GM18870 (cell line): ENCODE measurements around the gene GSTM4.
"Not testable (repeated sequence)": the region's sequence is repeated elsewhere in the genome, so short reads cannot be mapped to it uniquely, and the experiment has no call there.

Source experiments
- ATAC-seq: cut with Tn5 transposase; IDR thresholded peaks from one replicate; pipeline ENCODE4 v1.9.1; 2021; ENCODE audit warnings: moderate library complexity; ENCODE audit not compliant: unreplicated experiment

The GSTM4 gene

DNA sequence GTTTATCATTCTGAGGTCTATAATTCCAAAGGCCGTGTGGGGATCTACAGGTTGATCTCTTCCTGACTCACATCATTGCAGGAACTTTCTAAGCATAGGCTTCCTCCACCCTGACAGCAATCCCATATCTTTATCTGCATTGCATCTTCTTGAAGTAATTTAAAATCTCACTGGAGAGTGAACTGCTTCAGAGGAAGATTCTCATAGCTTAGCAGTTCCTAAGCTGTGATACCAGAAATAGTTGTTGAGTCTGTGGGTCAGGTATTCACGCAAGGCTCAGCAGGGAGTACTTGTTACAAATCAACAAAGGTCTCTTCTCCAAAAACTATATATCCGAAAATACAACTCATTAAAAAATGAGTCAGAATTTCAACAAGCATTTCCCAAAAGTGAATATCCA is 39.2 kb downstream of the GSTM4 start:
- ATAC-seq = not testable (repeated sequence)

- ATAC-seq = no peak
These were observed 41.2 kb downstream of the GSTM4 start for GRCh38 chr1:109697066-109697465.

DNA sequence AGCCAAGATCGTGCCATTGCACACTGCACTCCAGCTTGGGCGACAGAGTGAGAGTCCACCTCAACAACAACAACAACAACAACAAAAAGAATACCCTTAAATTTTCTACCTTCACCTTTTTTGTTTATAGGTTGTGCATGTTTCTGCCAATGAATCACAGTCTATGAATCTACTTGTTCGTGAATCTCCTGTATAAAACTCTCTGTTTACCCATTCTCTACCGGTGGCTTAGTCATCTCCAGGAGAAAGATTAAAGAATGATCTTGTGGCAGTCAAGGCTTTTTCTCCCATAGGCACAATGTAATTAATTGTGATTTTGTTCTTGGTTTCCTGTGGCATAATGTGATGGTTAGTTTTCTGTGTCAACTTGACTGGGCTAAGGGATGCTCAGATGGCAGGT is 42.0 kb downstream of the GSTM4 start:
- ATAC-seq = not testable (repeated sequence)

GRCh38 chr1:109702940-109703339 is 47.0 kb downstream of the GSTM4 start:
- ATAC-seq = not testable (repeated sequence)

DNA sequence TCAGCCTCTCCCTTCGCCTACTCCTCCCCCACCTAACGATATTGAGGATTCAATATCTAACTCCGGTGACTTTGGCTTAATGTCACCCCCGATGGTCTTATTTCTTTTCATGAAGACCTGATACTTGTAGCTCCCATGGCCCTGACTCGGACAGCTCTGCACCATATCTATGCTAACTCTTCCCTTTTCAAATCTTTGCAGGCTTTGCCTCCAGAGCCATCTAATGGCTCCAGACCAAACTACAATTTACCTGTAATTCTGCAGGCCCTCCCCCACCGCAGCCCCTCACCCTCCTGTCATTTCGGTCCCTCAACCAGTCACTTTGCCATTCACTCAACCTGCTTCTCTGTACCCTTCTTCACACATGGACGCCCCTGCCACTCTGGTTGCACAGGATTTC is 48.3 kb downstream of the GSTM4 start:
- no peak for ATAC-seq

DNA sequence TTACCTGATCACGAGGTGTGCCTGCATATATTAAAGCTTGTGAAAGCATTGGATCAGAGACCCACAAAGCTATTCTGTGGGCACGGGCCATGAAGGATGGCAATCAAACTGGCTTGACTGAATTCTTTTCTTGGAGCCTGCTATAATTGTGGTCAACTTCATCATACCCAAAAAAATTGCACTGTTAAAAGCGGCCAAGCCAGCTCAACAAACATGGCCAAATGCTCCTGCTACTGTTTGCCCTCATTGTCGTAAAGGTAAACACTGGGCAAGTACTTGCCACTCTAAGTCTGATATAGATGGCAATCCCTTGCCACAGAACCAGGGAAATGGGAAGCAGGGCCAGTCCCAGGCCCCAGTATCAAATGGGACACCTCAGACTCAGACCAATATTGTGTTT is 49.5 kb downstream of the GSTM4 start:
- no peak for ATAC-seq

- ATAC-seq = not testable (repeated sequence)
These were observed 53.0 kb downstream of the GSTM4 start for GRCh38 chr1:109708949-109709348.

GRCh38 chr1:109709822-109710221 is 53.9 kb downstream of the GSTM4 start:
- ATAC-seq = not testable (repeated sequence)
